GM12878 (cell line): Measurements from ENCODE around the gene MMP15. TPM values are rescaled to one million over a fixed set of nuclear protein-coding genes. Genes with fewer than 3 reads are reported as not detected.

Experiments
- ATAC-seq: fragments of 200-7000 bp; cut with Tn5 transposase; 3 replicates; pipeline ENCODE4 v1.9.1; 2020; ENCODE audit warnings: mild to moderate bottlenecking, moderate library complexity
- BruUV-seq: library from RNA; stranded (reverse); fragments of 400-500 nt; replicated peaks from 2 replicates; lab custom pipeline; 2021; lab: Mats Ljungman, UMichigan
- CTCF ChIA-PET: fragments of 300-600 bp; sonication (Branson Sonifier 250); formaldehyde crosslinking; extraction: SDS; loops from one replicate; lab custom pipeline; 2021; ENCODE audit warnings: inconsistent platforms; lab: Yijun Ruan, JAX
- POLR2A ChIA-PET: fragments of 350-600 bp; formaldehyde crosslinking; extraction: SDS; loops from one replicate; lab custom pipeline; 2021; ENCODE audit warnings: inconsistent platforms; lab: Charles Lee
- RAD21 ChIA-PET: fragments of 300-600 bp; sonication (Branson Sonifier 250); formaldehyde crosslinking; loops from one replicate; lab custom pipeline; 2023; ENCODE audit warnings: antibody characterized with exemption; ENCODE audit not compliant: unreplicated experiment; lab: Charles Lee
- SMC1A ChIA-PET: fragments of 300-600 bp; sonication (Branson Sonifier 250); formaldehyde crosslinking; loops from one replicate; lab custom pipeline; 2023; ENCODE audit not compliant: unreplicated experiment, uncharacterized antibody; lab: Charles Lee
- DNase-seq: peaks from one replicate; pipeline ENCODE4 v3.0.0-alpha.2; 2011; ENCODE audit warnings: low read depth, low spot score
- FAIRE-seq: peaks from 3 replicates; lab custom pipeline; 2011; peaks lifted over from hg19 to GRCh38; lab: Jason Lieb, UNC
- H2AFZ ChIP-seq: 2 replicates; pipeline ENCODE4 v1.6.0; 2011; ENCODE audit warnings: low read depth, low read length, control low read depth; ENCODE audit not compliant: control insufficient read depth
- H3K27ac ChIP-seq: 2 replicates; pipeline ENCODE4 v1.5.1; 2011; ENCODE audit warnings: control low read depth; ENCODE audit not compliant: control insufficient read depth, insufficient read depth
- H3K27me3 ChIP-seq, 2 experiments: replicated peaks in 1 of 2; 2 replicates each; pipeline versions ENCODE4 v1.6.0 to v1.6.1; 2011; ENCODE audit warnings: low read length in 1 of 2; ENCODE audit not compliant: control insufficient read depth in 2 of 2, insufficient read depth in 2 of 2
- H3K36me3 ChIP-seq, 2 experiments: 2 replicates each; pipeline ENCODE4 v1.5.1; 2011; ENCODE audit warnings: low read length in 1 of 2; ENCODE audit not compliant: control insufficient read depth in 2 of 2, insufficient read depth in 2 of 2
- H3K4me1 ChIP-seq: 2 replicates; pipeline ENCODE4 v1.6.1; 2011; ENCODE audit warnings: mild to moderate bottlenecking, low read length, moderate library complexity, mixed read lengths; ENCODE audit not compliant: control insufficient read depth, insufficient read depth
- H3K4me2 ChIP-seq: 2 replicates; pipeline ENCODE4 v1.6.0; 2011; ENCODE audit warnings: control low read depth; ENCODE audit not compliant: control insufficient read depth, insufficient read depth
- H3K4me3 ChIP-seq: fragments of 200-600 bp; sonication (generic); 2 replicates; pipeline ENCODE4 v1.5.1; 2016
- H3K79me2 ChIP-seq: 2 replicates; pipeline ENCODE4 v1.6.0; 2011; ENCODE audit warnings: low read length; ENCODE audit not compliant: control insufficient read depth, insufficient read depth
- H3K9ac ChIP-seq: 2 replicates; pipeline ENCODE4 v1.8.0; 2011; ENCODE audit warnings: low read length, control low read depth, mixed read lengths; ENCODE audit not compliant: control insufficient read depth, insufficient read depth
- H3K9me3 ChIP-seq: replicated peaks from 3 replicates; pipeline ENCODE4 v1.5.1; 2011; ENCODE audit warnings: mild to moderate bottlenecking, low read length; ENCODE audit not compliant: control insufficient read depth, insufficient read depth
- H4K20me1 ChIP-seq: 2 replicates; pipeline ENCODE4 v1.6.0; 2011; ENCODE audit not compliant: control insufficient read depth, insufficient read depth
- CHD4 ChIP-seq: fragments of 200-600 bp; sonication (generic); IDR thresholded peaks from 2 replicates; pipeline ENCODE4 v1.6.1; 2016; ENCODE audit warnings: mild to moderate bottlenecking
- ETV6 ChIP-seq, 2 experiments: fragments of 450-650 bp in 1 of 2; IDR thresholded peaks in 1 of 2; conservative IDR thresholded peaks in 1 of 2; 2 replicates each; pipeline ENCODE4 v1.6.1; 2014; ENCODE audit warnings: antibody characterized with exemption in 1 of 2, borderline replicate concordance in 1 of 2, low read depth in 1 of 2, mild to moderate bottlenecking in 1 of 2, moderate library complexity in 1 of 2
- FOS ChIP-seq: IDR thresholded peaks from 3 replicates; pipeline ENCODE4 v1.6.1; 2011; ENCODE audit warnings: borderline replicate concordance; ENCODE audit not compliant: insufficient read length; ENCODE audit errors: extremely low read depth
- FOXM1 ChIP-seq: IDR thresholded peaks from 2 replicates; pipeline ENCODE4 v1.6.1; 2012; ENCODE audit warnings: low read depth, mild to moderate bottlenecking, inconsistent platforms, low read length, moderate library complexity
- IKZF2 ChIP-seq, 2 experiments: fragments of 450-650 bp; IDR thresholded peaks; 2 replicates each; pipeline ENCODE4 v1.6.1; 2017; ENCODE audit warnings: mild to moderate bottlenecking in 2 of 2, moderate library complexity in 2 of 2
- KLF5 ChIP-seq: fragments of 450-650 bp; IDR thresholded peaks from 2 replicates; pipeline ENCODE4 v1.6.1; 2014; ENCODE audit warnings: mild to moderate bottlenecking; ENCODE audit not compliant: partially characterized antibody
- ZNF24 ChIP-seq: fragments of 450-650 bp; IDR thresholded peaks from 2 replicates; pipeline ENCODE4 v1.6.1; 2017; ENCODE audit warnings: antibody characterized with exemption, mild to moderate bottlenecking
- ZNF274 ChIP-seq: IDR thresholded peaks from one replicate; pipeline ENCODE4 v1.8.0; 2011; ENCODE audit not compliant: insufficient read length, insufficient read depth
- WGBS: methylation state at CpG from one replicate; pipeline ENCODE4 v1.1.6; 2016; ENCODE audit warnings: low lambda C conversion rate; ENCODE audit not compliant: insufficient replicate concordance, insufficient coverage; ENCODE audit errors: missing lambda C conversion rate; 5-methylcytosine and 5-hydroxymethylcytosine counted together
- in situ Hi-C: fragments of 300-500 bp; cut with MboI; formaldehyde crosslinking; loops from 9 replicates; pipeline ENCODE4 v1.14.3; 2018; ENCODE audit warnings: mixed read lengths
- intact Hi-C: fragments of 100-400 bp; cut with micrococcal nuclease; formaldehyde crosslinking; loops from one replicate; pipeline ENCODE4 v1.14.2; 2022; ENCODE audit not compliant: unreplicated experiment
- polyA plus RNA-seq, 11 experiments: library from polyadenylated mRNA; depleted of rRNA in 4 of 11; unstranded in 6 of 11; stranded (reverse) in 5 of 11; fragments of >200 nt; fragmentation: Nextera tagmentation in 4 of 11; fragmentation: Illumina TruSeq in 1 of 11; extraction: Ambion mirVana in 4 of 11; extraction: Trizol in 1 of 11; gene quantifications; 1 replicate in 1 of 11; 2 replicates in 10 of 11; pipeline versions ENCODE4 v1.2.1 to v1.2.3, GENCODE V29; 2011 to 2016; ENCODE audit warnings: inconsistent platforms in 2 of 11, missing spikeins in 2 of 11, low read depth in 1 of 11
- total RNA-seq, 4 experiments: library from RNA; depleted of rRNA in 3 of 4; stranded (reverse); fragments of >200 nt in 3 of 4; fragmentation: Illumina TruSeq in 1 of 4; extraction: Trizol in 1 of 4; gene quantifications; 2 replicates each; pipeline versions ENCODE4 v1.2.1 to v1.2.3, GENCODE V29; 2013 to 2021
- TF ChIP-seq, protein P1 (sequence below): fragments of 150-350 bp; IDR thresholded peaks from 2 replicates; pipeline ENCODE4 v1.6.1; 2016; ENCODE audit warnings: low read depth, low read length

MMP15 gene
- total and polyA plus RNA-seq, 10 of the 15 experiments (the other 5 are each of a cell fraction or from before 2014, with no cell fraction given): 0.08 to 0.56 (median 0.10) TPM; not detected in 7

GRCh38 chr16:57991551-57992059 lies 33.9 kb upstream of the MMP15 start:
- H3K36me3 ChIP-seq: no peaks in the 10 kb centered on the region
- no peak overlapping the region for H3K4me3 ChIP-seq
- DNase-seq: no peak
- H3K9me3 ChIP-seq: no peaks in the 10 kb centered on the region
- no peak overlapping the region for H3K4me2 ChIP-seq
- TF ChIP-seq KLF5: no peak
- TF ChIP-seq, all 136 proteins: peak for 0
- ChIA-PET RAD21 (no interaction called here), CTCF (no interaction called here), POLR2A (no interaction called here), SMC1A (no interaction called here)
- intact Hi-C loops (no loop called here), in situ Hi-C loops (no loop called here)
- no peaks in the 10 kb centered on the region for H3K4me1 ChIP-seq
- ATAC-seq: no peak
- H3K9ac ChIP-seq: no peak overlapping the region
- no peak overlapping the region for H3K27ac ChIP-seq
- no TSS peak for BruUV-seq
- 58% methylated on average over 11 of the region's 11 CpGs for WGBS
- no peaks in the 10 kb centered on the region for H3K79me2 ChIP-seq
- H2AFZ ChIP-seq: no peak overlapping the region
- no peaks in the 10 kb centered on the region; a peak in 1 of 4 replicates for H3K27me3 ChIP-seq
- no peak for FAIRE-seq
- no peaks in the 10 kb centered on the region for H4K20me1 ChIP-seq

GRCh38 chr16:57992084-57992483 lies 33.5 kb upstream of the MMP15 start:
- Histone ChIP-seq H3K4me2 (no peak overlapping the region), H3K9me3 (no peaks in the 10 kb centered on the region), H2AFZ (no peak overlapping the region), H3K27ac (no peak overlapping the region), H4K20me1 (no peaks in the 10 kb centered on the region), H3K27me3 (no peaks in the 10 kb centered on the region; a peak in 1 of 4 replicates), H3K36me3 (no peaks in the 10 kb centered on the region; a peak in 1 of 4 replicates), H3K9ac (no peak overlapping the region), H3K79me2 (no peaks in the 10 kb centered on the region), H3K4me1 (no peaks in the 10 kb centered on the region), H3K4me3 (no peak overlapping the region)
- POLR2A ChIA-PET: no interaction called here
- intact Hi-C loops (no loop called here), in situ Hi-C loops (no loop called here)
- BruUV-seq: no TSS peak
- ATAC-seq: no peak
- SMC1A ChIA-PET: no interaction called here
- CTCF ChIA-PET: no interaction called here
- RAD21 ChIA-PET: no interaction called here
- TF ChIP-seq CHD4: no peak
- TF ChIP-seq ZNF274: no peak
- TF ChIP-seq ETV6 (conservative IDR thresholded peaks at IDR 0.05 in 1 of 2, IDR thresholded peaks at IDR 0.05 in 1 of 2; ENCODE audit: borderline replicate concordance in 1 of 2, low read depth in 1 of 2): no peak
- TF ChIP-seq FOS: no peak
- no peak for TF ChIP-seq FOXM1
- no peak for TF ChIP-seq IKZF2 (IDR thresholded peaks at IDR 0.05)
- TF ChIP-seq ZNF24: no peak
- TF ChIP-seq, protein P1, sequence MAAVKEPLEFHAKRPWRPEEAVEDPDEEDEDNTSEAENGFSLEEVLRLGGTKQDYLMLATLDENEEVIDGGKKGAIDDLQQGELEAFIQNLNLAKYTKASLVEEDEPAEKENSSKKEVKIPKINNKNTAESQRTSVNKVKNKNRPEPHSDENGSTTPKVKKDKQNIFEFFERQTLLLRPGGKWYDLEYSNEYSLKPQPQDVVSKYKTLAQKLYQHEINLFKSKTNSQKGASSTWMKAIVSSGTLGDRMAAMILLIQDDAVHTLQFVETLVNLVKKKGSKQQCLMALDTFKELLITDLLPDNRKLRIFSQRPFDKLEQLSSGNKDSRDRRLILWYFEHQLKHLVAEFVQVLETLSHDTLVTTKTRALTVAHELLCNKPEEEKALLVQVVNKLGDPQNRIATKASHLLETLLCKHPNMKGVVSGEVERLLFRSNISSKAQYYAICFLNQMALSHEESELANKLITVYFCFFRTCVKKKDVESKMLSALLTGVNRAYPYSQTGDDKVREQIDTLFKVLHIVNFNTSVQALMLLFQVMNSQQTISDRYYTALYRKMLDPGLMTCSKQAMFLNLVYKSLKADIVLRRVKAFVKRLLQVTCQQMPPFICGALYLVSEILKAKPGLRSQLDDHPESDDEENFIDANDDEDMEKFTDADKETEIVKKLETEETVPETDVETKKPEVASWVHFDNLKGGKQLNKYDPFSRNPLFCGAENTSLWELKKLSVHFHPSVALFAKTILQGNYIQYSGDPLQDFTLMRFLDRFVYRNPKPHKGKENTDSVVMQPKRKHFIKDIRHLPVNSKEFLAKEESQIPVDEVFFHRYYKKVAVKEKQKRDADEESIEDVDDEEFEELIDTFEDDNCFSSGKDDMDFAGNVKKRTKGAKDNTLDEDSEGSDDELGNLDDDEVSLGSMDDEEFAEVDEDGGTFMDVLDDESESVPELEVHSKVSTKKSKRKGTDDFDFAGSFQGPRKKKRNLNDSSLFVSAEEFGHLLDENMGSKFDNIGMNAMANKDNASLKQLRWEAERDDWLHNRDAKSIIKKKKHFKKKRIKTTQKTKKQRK: no peak
- FAIRE-seq: no peak
- no peak for DNase-seq
- 78% methylated on average over 6 of the region's 6 CpGs for WGBS
